Endothelial cell of umbilical vein (primary cell): ENCODE data around the gene MCM3. TPM values are rescaled to one million over a fixed set of nuclear protein-coding genes. Genes with fewer than 3 reads are reported as not detected.

Experiments
- BruUV-seq: library from RNA; stranded (reverse); fragments of 400-500 nt; replicated peaks from 2 replicates; lab custom pipeline; 2021; lab: Mats Ljungman, UMichigan
- CTCF ChIA-PET: fragments of 300-600, 350-600 bp; sonication (Branson Sonifier 250); formaldehyde crosslinking; loops from one replicate; lab custom pipeline; 2021; ENCODE audit warnings: antibody characterized with exemption, inconsistent platforms; lab: Charles Lee
- POLR2A ChIA-PET: fragments of 300-600, 350-600 bp; sonication (Branson Sonifier 250); formaldehyde crosslinking; loops from one replicate; lab custom pipeline; 2021; ENCODE audit warnings: antibody characterized with exemption, inconsistent platforms; lab: Charles Lee
- DNase-seq: peaks from one replicate; pipeline ENCODE4 v3.0.0-alpha.2; 2011; ENCODE audit warnings: low read depth, low spot score
- FAIRE-seq: peaks from 2 replicates; lab custom pipeline; 2011; peaks lifted over from hg19 to GRCh38; lab: Jason Lieb, UNC
- H2AFZ ChIP-seq: 2 replicates; pipeline ENCODE4 v1.6.0; 2012; ENCODE audit warnings: low read depth, low read length, control low read depth, inconsistent platforms
- H3K27ac ChIP-seq: 2 replicates; pipeline ENCODE4 v1.5.1; 2011; ENCODE audit warnings: low read depth, mild to moderate bottlenecking, control low read depth, low read length, moderate library complexity; ENCODE audit not compliant: insufficient read depth
- H3K27me3 ChIP-seq, 2 experiments: 2 replicates each; pipeline versions ENCODE4 v1.6.0 to v1.6.1; 2011; ENCODE audit warnings: low read length in 2 of 2, mixed read lengths in 1 of 2; ENCODE audit not compliant: control insufficient read depth in 2 of 2, insufficient read depth in 2 of 2
- H3K36me3 ChIP-seq, 2 experiments: 2 replicates in 1 of 2; 3 replicates in 1 of 2; pipeline ENCODE4 v1.5.1; 2011; ENCODE audit warnings: low read length in 2 of 2, mild to moderate bottlenecking in 1 of 2, moderate library complexity in 1 of 2; ENCODE audit not compliant: control insufficient read depth in 2 of 2, insufficient read depth in 2 of 2; ENCODE audit errors: extremely low read depth in 1 of 2
- H3K4me1 ChIP-seq: 3 replicates; pipeline ENCODE4 v1.5.1; 2011; ENCODE audit warnings: mild to moderate bottlenecking, low read length; ENCODE audit not compliant: control insufficient read depth, insufficient read depth; ENCODE audit errors: extremely low read depth
- H3K4me2 ChIP-seq: 2 replicates; pipeline ENCODE4 v1.6.1; 2011; ENCODE audit warnings: low read length, control low read depth, mixed read lengths; ENCODE audit not compliant: insufficient read depth
- H3K4me3 ChIP-seq, 3 experiments: fragments of 200-600 bp in 1 of 3; sonication (generic), shearing (Covaris generic) in 1 of 3; replicated peaks in 1 of 3; 2 replicates each; pipeline ENCODE4 v1.5.1; 2011 to 2016; ENCODE audit warnings: control low read depth in 3 of 3, low read length in 3 of 3, mild to moderate bottlenecking in 2 of 3, inconsistent platforms in 1 of 3, low read depth in 1 of 3, moderate library complexity in 1 of 3; ENCODE audit not compliant: insufficient read depth in 1 of 3
- H3K79me2 ChIP-seq: 2 replicates; pipeline ENCODE4 v1.6.0; 2012; ENCODE audit warnings: low read length, inconsistent platforms; ENCODE audit not compliant: control insufficient read depth, insufficient read depth
- H3K9ac ChIP-seq: replicated peaks from 2 replicates; pipeline ENCODE3; 2011; ENCODE audit warnings: low read length, control low read depth; ENCODE audit not compliant: insufficient read depth; ENCODE audit errors: extremely low read depth
- H3K9me1 ChIP-seq: replicated peaks from 3 replicates; pipeline ENCODE4 v1.6.0; 2011; ENCODE audit warnings: mild to moderate bottlenecking, low read length; ENCODE audit not compliant: control insufficient read depth, insufficient read depth; ENCODE audit errors: extremely low read depth
- H3K9me3 ChIP-seq: replicated peaks from 2 replicates; pipeline ENCODE4 v1.5.1; 2012; ENCODE audit warnings: low read length, inconsistent platforms; ENCODE audit not compliant: control insufficient read depth, insufficient read depth
- H4K20me1 ChIP-seq: replicated peaks from 2 replicates; pipeline ENCODE3; 2011; ENCODE audit warnings: mild to moderate bottlenecking, low read length; ENCODE audit not compliant: control insufficient read depth, insufficient read depth; ENCODE audit errors: extremely low read depth
- CTCF ChIP-seq, 2 donors: IDR thresholded peaks; 1 replicate in 1 of 2; 2 replicates in 1 of 2; pipeline ENCODE4 v1.5.1; 2011; ENCODE audit warnings: low read length in 2 of 2, mild to moderate bottlenecking in 2 of 2, moderate library complexity in 2 of 2, control low read depth in 1 of 2, inconsistent platforms in 1 of 2, low read depth in 1 of 2; ENCODE audit not compliant: insufficient read depth in 1 of 2; ENCODE audit errors: extremely low read depth in 1 of 2
- EZH2 ChIP-seq: IDR thresholded peaks from 2 replicates; pipeline ENCODE4 v1.6.1; 2012; ENCODE audit warnings: borderline replicate concordance, low read depth, mild to moderate bottlenecking, moderate library complexity, low read length, inconsistent platforms; ENCODE audit not compliant: severe bottlenecking
- FOS ChIP-seq: IDR thresholded peaks from 2 replicates; pipeline ENCODE4 v1.6.1; 2011; ENCODE audit warnings: mild to moderate bottlenecking, low read length, moderate library complexity, borderline replicate concordance; ENCODE audit not compliant: insufficient read depth
- GATA2 ChIP-seq: IDR thresholded peaks from 2 replicates; pipeline ENCODE4 v1.7.0; 2011; ENCODE audit warnings: low read depth, mild to moderate bottlenecking, moderate library complexity, mixed read lengths, low read length; ENCODE audit not compliant: insufficient read length, insufficient read depth
- JUN ChIP-seq: IDR thresholded peaks from 2 replicates; pipeline ENCODE4 v1.6.1; 2011; ENCODE audit warnings: borderline replicate concordance, low read depth; ENCODE audit not compliant: insufficient read length, insufficient read depth
- MAX ChIP-seq: IDR thresholded peaks from 2 replicates; pipeline ENCODE4 v1.6.1; 2011; ENCODE audit not compliant: insufficient read depth, insufficient read length
- MYC ChIP-seq: IDR thresholded peaks from one replicate; pipeline ENCODE4 v1.6.1; 2011; ENCODE audit warnings: mild to moderate bottlenecking, low read depth, low read length
- POLR2A ChIP-seq: IDR thresholded peaks from 2 replicates; pipeline ENCODE4 v1.6.1; 2012; ENCODE audit warnings: low read depth, mild to moderate bottlenecking, control low read depth, low read length
- POLR2AphosphoS5 ChIP-seq: IDR thresholded peaks from 2 replicates; pipeline ENCODE4 v1.6.1; 2012; ENCODE audit warnings: low read depth, mild to moderate bottlenecking, control low read depth, low read length, moderate library complexity; ENCODE audit not compliant: insufficient read depth
- dilution Hi-C: fragments of 300-500 bp; cut with MboI; formaldehyde crosslinking; loops from one replicate; pipeline ENCODE4 v1.15.0; 2019; ENCODE audit warnings: low sequenced_read_pairs; ENCODE audit not compliant: extremely low pct_ligation_motif_present
- intact Hi-C: fragments of 100-400 bp; cut with micrococcal nuclease; formaldehyde crosslinking; loops from one replicate; pipeline ENCODE4 v1.10.0; 2022
- polyA plus RNA-seq, 4 experiments: library from polyadenylated mRNA; depleted of rRNA in 3 of 4; stranded (reverse) in 3 of 4; unstranded in 1 of 4; fragments of >200 nt; gene quantifications; 2 replicates each; pipeline versions ENCODE4 v1.2.1 to v1.2.3, GENCODE V29; 2011 to 2012; ENCODE audit warnings: missing spikeins in 1 of 4
- total RNA-seq: library from RNA; stranded (reverse); gene quantifications from 2 replicates; pipeline ENCODE4 v1.2.3, GENCODE V29; 2021

MCM3 gene
- total and polyA plus RNA-seq, 2 donors (not counting 3 experiments of a cell fraction or from before 2014, with no cell fraction given): 57.2 to 81.6 TPM

GRCh38 chr6:52230685-52231084 is 53.9 kb downstream of the MCM3 start:
- dilution Hi-C loops: no loop called here
- ChIA-PET CTCF (interaction anchor here (0.7 to 1.7 kb wide), 4 partner anchors 11 to 68 kb away, joined by 3 to 4 read pairs (median 4); no protein-coding TSS in a partner anchor), POLR2A (no interaction called here)
- H3K4me3 ChIP-seq: no peak overlapping the region
- no peaks in the 10 kb centered on the region for H3K9me3 ChIP-seq
- no peak overlapping the region for H2AFZ ChIP-seq
- no peaks in the 10 kb centered on the region for H3K9me1 ChIP-seq
- no peaks in the 10 kb centered on the region for H3K36me3 ChIP-seq
- intact Hi-C loops: loop anchor here (10.0 kb wide), 1 partner anchor 376 kb away; no protein-coding TSS in a partner anchor
- H3K4me1 ChIP-seq: no peaks in the 10 kb centered on the region
- FAIRE-seq: no peak
- H3K27ac ChIP-seq: no peak overlapping the region
- BruUV-seq: no TSS peak
- no peaks in the 10 kb centered on the region for H3K27me3 ChIP-seq
- H3K9ac ChIP-seq: no peak overlapping the region
- H4K20me1 ChIP-seq: no peaks in the 10 kb centered on the region
- DNase-seq: no peak
- H3K4me2 ChIP-seq: no peak overlapping the region
- TF ChIP-seq POLR2AphosphoS5 (no peak), CTCF (IDR thresholded peaks at IDR 0.05; ENCODE audit: extremely low read depth in 1 of 2, insufficient read depth in 1 of 2, low read depth in 1 of 2, low read length in 2 of 2) (no peak), FOS (no peak), JUN (no peak), MYC (no peak), POLR2A (no peak), GATA2 (no peak), EZH2 (no peak), MAX (no peak)
- no peaks in the 10 kb centered on the region for H3K79me2 ChIP-seq
